ENCODE data around the gene MRFAP1L1. TPM values are rescaled to one million over a fixed set of nuclear protein-coding genes. Genes with fewer than 3 reads are reported as not detected.

The MRFAP1L1 gene
- polyA plus RNA-seq, 3 donors: 7.6 to 19.1 (median 13.8) TPM

DNA sequence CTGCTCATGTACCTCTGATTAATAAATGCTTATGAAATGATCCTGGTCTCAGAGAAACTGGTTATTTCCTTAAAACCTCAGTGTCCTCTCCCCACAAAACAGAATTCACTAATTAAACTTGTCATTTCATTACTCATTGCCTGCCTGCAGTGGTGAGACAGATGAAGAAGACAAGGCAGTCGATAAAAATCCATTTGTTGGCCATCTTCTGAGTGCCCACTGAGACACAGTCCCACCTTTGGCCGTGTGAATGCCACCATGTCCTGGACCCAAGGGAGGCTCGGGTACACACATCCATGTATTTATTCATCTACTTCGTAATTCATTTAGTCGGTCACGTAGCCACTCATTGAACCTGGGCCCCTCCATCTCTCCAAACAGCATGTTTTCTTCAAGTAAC, 12.5 kb downstream of the MRFAP1L1 start:
- no peak overlapping the region for H3K4me3 ChIP-seq (replicated peaks in 1 of 3; ENCODE audit: low read depth in 2 of 3, low read length in 3 of 3)
- no peak for DNase-seq
- H3K4me2 ChIP-seq (replicated peaks; ENCODE audit: extremely low read depth, low read length, poor library complexity, severe bottlenecking): no peak overlapping the region
- H3K9ac ChIP-seq (ENCODE audit: insufficient read depth, low read length, poor library complexity, severe bottlenecking): no peak overlapping the region
- no peaks in the 10 kb centered on the region for H3K27me3 Mint-ChIP-seq (ENCODE audit: low read depth in 3 of 3)
- H3K36me3 Mint-ChIP-seq: peaks cover 21% of the 10 kb centered on the region in 2 donors
- H3K9me3 ChIP-seq (replicated peaks in 1 of 2; ENCODE audit: control insufficient read depth in 1 of 2, insufficient read depth in 1 of 2, low read length in 2 of 2): no peaks in the 10 kb centered on the region
- intact Hi-C loops (cut with micrococcal nuclease): no loop called here
- peaks cover 33 to 37% of the 10 kb centered on the region in 2 donors for H3K4me1 ChIP-seq (ENCODE audit: control insufficient read depth in 1 of 2, insufficient read depth in 2 of 2, low read length in 2 of 2)
- peaks cover 43% of the 10 kb centered on the region for H3K4me1 Mint-ChIP-seq
- peaks cover 3 to 24% of the 10 kb centered on the region in 2 donors for H3K36me3 ChIP-seq (replicated peaks in 1 of 2; ENCODE audit: control insufficient read depth in 1 of 2, insufficient read depth in 2 of 2, low read length in 2 of 2)
- no peaks in the 10 kb centered on the region for H3K27me3 ChIP-seq (ENCODE audit: control insufficient read depth in 2 of 2, insufficient read depth in 2 of 2, low read length in 2 of 2)
- TF ChIP-seq, protein P1, sequence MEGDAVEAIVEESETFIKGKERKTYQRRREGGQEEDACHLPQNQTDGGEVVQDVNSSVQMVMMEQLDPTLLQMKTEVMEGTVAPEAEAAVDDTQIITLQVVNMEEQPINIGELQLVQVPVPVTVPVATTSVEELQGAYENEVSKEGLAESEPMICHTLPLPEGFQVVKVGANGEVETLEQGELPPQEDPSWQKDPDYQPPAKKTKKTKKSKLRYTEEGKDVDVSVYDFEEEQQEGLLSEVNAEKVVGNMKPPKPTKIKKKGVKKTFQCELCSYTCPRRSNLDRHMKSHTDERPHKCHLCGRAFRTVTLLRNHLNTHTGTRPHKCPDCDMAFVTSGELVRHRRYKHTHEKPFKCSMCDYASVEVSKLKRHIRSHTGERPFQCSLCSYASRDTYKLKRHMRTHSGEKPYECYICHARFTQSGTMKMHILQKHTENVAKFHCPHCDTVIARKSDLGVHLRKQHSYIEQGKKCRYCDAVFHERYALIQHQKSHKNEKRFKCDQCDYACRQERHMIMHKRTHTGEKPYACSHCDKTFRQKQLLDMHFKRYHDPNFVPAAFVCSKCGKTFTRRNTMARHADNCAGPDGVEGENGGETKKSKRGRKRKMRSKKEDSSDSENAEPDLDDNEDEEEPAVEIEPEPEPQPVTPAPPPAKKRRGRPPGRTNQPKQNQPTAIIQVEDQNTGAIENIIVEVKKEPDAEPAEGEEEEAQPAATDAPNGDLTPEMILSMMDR (IDR thresholded peaks at IDR 0.05): no peak
- no peak overlapping the region for H2AFZ ChIP-seq (ENCODE audit: insufficient read depth, low read depth, low read length, poor library complexity, severe bottlenecking)
- WGBS (ENCODE audit: insufficient coverage): 100% methylated on average over 3 of the region's 6 CpGs
- H3K9me3 Mint-ChIP-seq: no peaks in the 10 kb centered on the region
- H4K20me1 ChIP-seq (ENCODE audit: insufficient read depth, low read length): no peaks in the 10 kb centered on the region
- no peak overlapping the region for H3K4me3 Mint-ChIP-seq
- peaks cover 20% of the 10 kb centered on the region for H3K79me2 ChIP-seq (ENCODE audit: insufficient read depth, low read length)
- H3K27ac Mint-ChIP-seq: peak overlapping the region in 2 of 7 donors; percentile 1 to 92
- H3K27ac ChIP-seq (ENCODE audit: low read depth in 1 of 2, low read length in 2 of 2): peak overlapping the region in 1 of 2 donors; percentile 77

DNA sequence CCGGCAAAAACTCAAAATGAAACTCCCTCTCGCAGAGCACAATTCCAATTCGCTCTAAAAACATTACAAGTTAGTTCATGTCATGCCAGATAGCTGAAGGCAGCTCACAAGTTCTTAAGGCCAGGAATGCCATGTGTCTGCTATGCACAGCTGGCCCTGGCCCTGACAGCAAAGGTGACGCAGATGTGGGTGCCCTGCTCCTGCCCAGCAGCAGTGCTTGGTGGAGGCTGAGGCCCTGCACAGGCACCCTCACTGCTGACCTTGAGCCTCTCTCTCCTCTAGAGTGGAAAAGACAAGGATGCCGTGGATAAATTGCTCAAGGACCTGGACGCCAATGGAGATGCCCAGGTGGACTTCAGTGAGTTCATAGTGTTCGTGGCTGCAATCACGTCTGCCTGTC, 13.1 kb downstream of the MRFAP1L1 start:
- Histone ChIP-seq H2AFZ (ENCODE audit: insufficient read depth, low read depth, low read length, poor library complexity, severe bottlenecking) (peak overlapping the region; percentile 77), H3K4me1 (ENCODE audit: control insufficient read depth in 1 of 2, insufficient read depth in 2 of 2, low read length in 2 of 2) (peaks cover 33 to 37% of the 10 kb centered on the region in 2 donors), H3K27me3 (ENCODE audit: control insufficient read depth in 2 of 2, insufficient read depth in 2 of 2, low read length in 2 of 2) (no peaks in the 10 kb centered on the region), H3K79me2 (ENCODE audit: insufficient read depth, low read length) (peaks cover 20% of the 10 kb centered on the region), H3K9ac (ENCODE audit: insufficient read depth, low read length, poor library complexity, severe bottlenecking) (no peak overlapping the region), H3K4me2 (replicated peaks; ENCODE audit: extremely low read depth, low read length, poor library complexity, severe bottlenecking) (no peak overlapping the region), H3K9me3 (replicated peaks in 1 of 2; ENCODE audit: control insufficient read depth in 1 of 2, insufficient read depth in 1 of 2, low read length in 2 of 2) (no peaks in the 10 kb centered on the region), H3K36me3 (replicated peaks in 1 of 2; ENCODE audit: control insufficient read depth in 1 of 2, insufficient read depth in 2 of 2, low read length in 2 of 2) (peaks cover 3 to 19% of the 10 kb centered on the region in 2 donors), H3K4me3 (replicated peaks in 1 of 3; ENCODE audit: low read depth in 2 of 3, low read length in 3 of 3) (no peak overlapping the region), H4K20me1 (ENCODE audit: insufficient read depth, low read length) (no peaks in the 10 kb centered on the region), H3K27ac (ENCODE audit: low read depth in 1 of 2, low read length in 2 of 2) (peak overlapping the region in 1 of 2 donors; percentile 77)
- Mint-ChIP-seq H3K36me3 (peaks cover 15 to 20% of the 10 kb centered on the region in 2 donors), H3K4me3 (no peak overlapping the region), H3K9me3 (no peaks in the 10 kb centered on the region), H3K27ac (peak overlapping the region in 6 of 7 donors; percentile 46 to 92 (median 70)), H3K27me3 (ENCODE audit: low read depth in 3 of 3) (no peaks in the 10 kb centered on the region), H3K4me1 (peaks cover 43% of the 10 kb centered on the region)
- no peak for DNase-seq
- intact Hi-C loops (cut with micrococcal nuclease): no loop called here
- WGBS (ENCODE audit: insufficient coverage): 95% methylated on average over 8 of the region's 8 CpGs
- TF ChIP-seq, protein P1 (IDR thresholded peaks at IDR 0.05): no peak
